HG03108 (cell line): ENCODE data around the gene BLCAP.
A peak's percentile ranks its signal among the peaks of the same experiment; 100 is the strongest.
"Not testable (repeated sequence)": the region's sequence is repeated elsewhere in the genome, so short reads cannot be mapped to it uniquely, and the experiment has no call there.

Source experiments
- ATAC-seq: cut with Tn5 transposase; IDR thresholded peaks from one replicate; pipeline ENCODE4 v1.9.1; 2021; ENCODE audit warnings: moderate library complexity; ENCODE audit not compliant: unreplicated experiment

Gene BLCAP

DNA sequence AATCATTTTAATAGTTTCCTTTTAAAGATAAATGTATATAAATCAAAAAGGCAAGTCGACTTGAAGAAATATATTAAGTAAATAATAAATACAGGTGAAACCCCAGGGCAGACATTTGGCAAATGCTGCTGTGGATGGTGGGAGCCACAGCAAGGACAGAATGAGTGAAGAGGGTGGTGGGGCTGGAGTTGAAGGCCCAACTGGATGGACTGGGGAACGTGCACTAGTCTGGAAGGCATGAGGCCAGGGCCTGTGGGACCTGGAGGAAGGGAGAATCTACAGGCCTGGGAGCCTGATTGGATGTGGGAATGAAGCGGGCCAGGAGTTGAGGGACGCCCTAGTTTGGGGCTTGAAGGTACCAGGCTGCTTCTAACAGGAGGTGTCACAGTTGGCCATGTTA lies 30.6 kb upstream of the BLCAP start:
- no peak for ATAC-seq

DNA sequence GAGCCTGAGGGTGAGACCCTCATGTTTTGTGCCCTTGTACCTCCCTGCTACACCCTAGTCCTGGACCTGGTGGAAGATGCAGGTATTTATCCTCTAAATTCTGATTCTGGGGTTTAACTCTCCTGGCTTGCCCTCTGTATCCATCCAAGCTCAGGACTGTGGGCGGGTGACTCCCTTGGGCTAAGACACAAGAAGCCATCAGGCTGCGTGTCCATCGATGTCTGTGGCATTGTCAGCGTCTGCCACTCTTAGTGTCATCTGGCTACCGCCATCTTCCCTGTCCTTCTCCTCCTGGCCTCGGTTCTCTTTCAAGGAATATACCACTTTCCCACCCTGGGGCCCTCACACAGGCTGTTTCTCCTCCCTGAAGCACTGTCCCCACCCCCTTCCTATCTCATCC lies 28.9 kb upstream of the BLCAP start:
- no peak for ATAC-seq

DNA sequence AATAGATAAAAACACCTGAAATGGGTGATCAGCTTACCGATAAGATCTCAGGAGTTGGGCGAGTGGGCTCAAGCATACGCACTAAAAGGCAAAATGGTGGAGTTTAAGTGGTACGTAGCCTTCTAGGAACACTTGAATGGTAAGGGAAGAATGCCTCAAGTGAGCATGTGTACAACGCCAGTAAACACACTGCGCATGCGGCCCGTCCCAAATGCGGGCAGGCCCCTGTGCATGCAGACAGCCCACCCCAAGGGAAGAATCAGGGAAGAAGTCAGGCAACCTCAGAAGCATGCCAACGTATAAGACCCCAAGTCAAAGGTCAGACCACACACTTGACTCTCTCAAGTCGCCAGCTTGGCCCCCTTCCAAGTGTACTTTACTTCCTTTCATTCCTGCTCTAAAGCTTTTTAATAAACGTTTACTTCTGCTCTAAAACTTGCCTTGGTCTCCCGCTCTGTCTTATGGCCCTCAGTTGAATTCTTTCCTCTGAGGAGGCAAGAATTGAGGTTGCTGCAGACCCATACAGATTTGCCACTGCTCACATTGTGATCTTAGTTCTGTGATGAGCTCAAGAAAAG lies 27.1 kb upstream of the BLCAP start:
- not testable (repeated sequence) for ATAC-seq

DNA sequence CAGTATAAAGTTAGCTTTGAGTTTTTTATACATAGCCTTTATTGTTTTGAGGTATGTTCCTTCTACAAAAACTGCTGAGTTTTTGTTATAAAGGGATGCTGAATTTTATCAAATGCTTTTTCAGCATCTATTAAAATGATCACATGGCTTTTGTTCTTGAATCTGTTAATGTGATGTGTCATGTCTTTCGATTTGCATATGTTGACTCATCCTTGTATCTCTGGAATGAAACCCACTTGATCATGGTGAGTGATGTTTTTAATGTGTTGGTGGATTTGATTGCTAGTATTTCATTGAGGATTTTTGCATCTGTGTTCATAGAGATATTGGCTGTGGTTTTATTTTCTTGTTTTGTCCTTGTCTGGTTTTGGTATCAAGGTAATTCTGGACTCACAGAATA lies 24.7 kb upstream of the BLCAP start:
- no peak for ATAC-seq

DNA sequence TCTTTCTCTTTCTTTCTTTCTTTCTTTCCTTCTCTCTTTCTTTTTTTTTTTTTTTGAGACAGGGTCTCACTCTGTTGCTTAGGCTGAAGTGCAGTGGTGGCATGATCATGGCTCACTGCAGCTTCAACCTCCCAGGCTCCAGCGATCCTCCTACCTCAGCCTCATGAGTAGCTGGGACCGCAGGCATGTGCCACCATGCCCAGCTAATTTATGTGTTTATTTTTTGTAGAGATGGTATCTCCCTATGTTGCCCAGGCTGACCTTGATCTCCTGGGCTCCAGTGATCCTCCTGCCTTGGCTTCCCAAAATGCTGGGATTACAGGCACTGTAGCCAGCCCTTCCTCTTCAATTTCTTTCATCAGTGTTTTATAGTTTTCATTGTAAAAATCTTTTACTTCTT lies 24.0 kb upstream of the BLCAP start:
- ATAC-seq: not testable (repeated sequence)

DNA sequence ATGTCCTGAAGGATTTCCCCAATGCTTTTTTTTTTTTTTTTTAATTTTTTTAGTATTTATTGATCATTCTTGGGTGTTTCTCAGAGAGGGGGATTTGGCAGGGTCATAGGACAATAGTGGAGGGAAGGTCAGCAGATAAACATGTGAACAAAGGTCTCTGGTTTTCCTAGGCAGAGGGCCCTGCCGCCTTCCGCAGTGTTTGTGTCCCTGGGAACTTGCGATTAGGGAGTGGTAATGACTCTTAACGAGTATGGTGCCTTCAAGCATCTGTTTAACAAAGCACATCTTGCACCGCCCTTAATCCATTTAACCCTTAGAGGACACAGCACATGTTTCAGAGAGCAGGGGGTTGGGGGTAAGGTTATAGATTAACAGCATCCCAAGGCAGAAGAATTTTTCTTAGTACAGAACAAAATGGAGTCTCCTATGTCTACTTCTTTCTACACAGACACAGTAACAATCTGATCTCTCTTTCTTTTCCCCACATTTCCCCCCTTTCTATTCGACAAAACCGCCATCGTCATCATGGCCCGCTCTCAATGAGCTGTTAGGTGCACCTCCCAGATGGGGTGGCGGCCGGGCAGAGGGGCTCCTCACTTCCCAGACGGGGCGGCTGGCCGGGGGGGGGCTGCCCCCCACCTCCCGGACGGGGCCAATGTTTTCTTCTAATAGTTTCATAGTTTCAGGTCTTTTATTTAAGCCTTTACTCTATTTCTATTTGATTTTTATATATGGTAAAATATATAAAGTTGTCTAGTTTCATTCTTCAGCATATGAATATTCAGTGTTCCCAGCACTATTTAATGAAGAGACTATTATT lies 22.6 kb upstream of the BLCAP start:
- ATAC-seq: not testable (repeated sequence)

DNA sequence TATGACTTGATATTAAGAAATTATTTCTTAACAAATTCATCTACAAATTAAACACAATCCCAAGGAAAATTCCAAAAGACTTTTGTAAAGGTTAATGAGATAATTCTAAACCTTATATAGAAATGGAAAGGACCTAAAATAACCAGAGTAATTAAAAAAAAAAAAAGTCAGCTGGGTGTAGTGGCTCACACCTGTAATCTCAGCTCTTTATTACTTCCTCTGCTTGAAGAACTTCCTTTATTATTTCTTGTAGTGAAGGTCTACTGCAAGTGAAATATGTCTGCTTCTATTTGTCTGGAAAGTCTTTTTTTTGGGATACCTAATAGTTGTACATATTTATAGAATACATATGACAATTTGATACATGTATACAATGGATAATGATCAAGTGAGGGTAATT lies 20.2 kb upstream of the BLCAP start:
- no peak for ATAC-seq

DNA sequence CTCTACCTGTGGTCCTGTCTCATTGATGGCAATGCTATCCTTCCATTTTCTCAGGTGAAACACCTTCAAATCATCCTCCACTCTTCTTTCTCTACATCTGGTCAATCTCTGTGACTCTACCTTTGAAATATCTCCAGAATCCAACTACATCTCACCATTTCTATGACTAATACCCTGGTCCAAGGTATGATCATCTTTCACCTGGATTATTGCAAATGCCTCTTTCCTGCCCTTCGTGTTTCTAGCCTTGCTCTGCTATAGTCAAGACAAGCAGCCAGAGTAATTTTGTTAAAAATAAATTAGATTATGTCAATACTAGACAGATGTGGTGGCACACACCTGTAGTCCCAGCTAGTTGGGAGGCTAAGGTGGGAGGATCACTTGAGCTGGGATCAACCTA lies 17.8 kb upstream of the BLCAP start:
- no peak for ATAC-seq

DNA sequence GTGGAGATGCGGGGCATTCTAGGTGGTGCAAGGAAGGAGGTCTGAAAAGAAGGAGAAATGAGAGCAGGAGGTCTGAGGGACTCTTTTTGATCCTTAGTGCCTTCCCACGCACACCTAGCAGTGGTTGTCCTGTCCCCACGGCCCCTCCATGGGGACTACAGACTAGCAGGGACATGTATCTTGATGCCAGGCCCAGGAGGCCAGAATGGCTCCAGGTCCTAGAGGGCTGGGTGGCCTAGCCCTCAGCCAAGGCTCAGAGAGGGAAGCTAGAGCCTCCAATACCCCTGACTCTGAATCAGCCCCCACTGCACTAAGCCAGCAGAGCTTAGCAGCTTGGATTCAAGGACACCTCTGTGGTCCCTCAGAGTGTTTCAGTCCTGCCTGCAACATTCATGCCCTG lies 16.7 kb upstream of the BLCAP start:
- ATAC-seq: no peak

DNA sequence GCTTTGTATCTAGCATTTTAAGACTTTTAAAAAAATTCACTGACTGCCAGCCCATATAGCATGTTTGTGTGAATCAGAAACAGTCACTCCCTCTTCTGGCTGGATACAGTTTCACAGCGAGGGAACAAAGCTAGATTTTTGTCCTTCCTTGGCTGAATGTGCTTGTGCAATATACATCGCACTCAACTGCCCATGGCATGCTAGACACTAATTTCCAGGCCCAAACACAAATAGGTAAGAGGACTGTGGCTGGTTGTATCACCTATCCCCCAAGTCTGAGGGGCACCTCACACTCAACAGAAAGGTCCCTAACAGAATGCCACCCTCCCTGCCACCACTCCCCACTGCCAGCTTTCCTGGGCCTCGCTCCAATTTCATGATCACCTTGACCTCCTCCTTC lies 16.2 kb upstream of the BLCAP start:
- ATAC-seq: no peak

DNA sequence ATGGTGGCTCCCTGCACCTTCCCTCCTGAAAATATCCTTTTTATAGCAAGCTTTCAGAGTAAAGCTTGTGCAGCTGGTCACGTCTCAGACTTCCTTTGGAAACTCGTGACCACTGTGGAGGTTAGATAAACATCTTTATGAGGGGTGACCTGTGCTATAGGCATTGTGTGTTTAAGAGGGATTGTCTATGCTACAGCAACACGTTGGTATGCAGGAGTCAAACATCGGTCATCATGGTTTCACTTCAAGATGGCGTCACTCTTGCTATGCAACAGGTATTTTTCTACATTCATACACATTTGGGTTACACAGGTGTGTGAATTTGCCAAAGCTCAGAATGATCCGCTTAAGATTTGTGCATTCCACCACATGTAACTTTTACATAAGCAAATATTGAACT lies 14.6 kb upstream of the BLCAP start:
- ATAC-seq: no peak

DNA sequence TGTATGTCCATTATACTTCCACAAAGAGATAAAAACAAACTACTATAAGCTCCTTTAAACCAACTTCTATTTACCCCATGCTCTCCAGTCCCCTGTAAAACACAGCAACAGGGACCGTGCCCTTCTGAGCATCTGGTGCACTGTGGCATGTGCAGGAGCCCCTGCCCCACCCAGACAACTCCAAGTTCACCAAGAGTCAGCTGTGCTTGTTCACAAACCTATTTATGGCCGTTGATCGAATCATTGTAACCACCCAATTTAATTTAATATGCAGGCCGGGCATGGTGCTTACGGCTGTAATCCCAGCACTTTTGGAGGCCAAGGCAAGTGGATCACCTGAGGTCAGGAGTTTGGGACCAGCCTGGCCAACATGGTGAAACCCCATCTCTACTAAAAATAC lies 13.7 kb upstream of the BLCAP start:
- no peak for ATAC-seq

DNA sequence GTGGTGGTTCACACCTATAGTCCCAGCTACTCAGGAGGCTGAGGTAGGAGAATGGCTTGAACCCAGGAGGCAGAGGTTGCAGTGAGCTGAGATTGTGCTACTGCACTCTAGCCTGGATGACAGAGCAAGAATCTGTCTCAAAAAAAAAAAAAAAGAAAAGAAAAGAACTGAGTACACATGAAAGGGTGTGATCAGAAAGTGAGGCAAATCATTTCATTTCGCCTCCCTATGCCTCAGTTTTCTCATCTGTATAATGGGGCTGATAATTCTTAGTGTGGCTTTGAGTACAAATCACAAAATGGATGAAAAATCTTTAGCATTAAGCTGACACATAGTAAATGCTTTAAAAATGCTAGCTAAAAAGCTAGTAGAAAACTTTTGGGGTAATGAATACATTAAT lies 13.2 kb upstream of the BLCAP start:
- ATAC-seq: not testable (repeated sequence)

DNA sequence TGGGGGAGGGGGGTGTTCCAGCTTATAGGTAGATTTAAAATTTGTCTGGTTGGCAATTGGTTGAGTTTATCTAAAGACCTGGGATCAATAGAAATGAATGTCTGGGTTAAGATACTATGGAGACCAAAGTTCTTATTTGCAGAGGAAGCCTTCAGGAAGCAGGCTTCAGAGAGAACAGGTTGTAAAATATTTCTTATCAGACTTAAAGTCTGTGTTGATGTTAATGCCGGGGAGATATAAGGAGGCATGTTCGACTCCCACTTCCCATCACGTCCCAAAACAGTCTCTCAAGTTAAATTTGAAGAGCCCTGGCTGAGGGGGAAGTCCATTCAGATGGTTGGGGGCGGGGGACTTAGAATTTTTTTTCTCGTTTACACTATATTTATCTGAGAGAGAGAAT lies 12.3 kb upstream of the BLCAP start:
- no peak for ATAC-seq

DNA sequence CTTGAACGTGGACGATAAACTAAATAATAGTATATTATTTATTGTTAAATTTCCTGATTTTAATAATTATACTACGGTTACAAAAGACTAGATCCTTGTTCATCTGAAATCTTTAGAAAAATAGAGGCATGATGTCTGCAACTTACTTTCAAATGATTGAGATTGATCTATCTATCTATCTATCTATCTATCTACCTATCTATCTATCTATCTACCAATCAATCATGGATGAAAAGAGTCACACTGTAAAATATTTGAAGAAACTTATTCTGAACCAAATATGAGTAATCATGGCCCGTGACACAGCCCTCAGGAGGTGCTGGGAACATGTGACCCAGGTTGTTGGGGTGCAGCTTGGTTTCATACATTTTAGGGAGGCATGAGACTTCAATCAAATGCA lies 11.7 kb upstream of the BLCAP start:
- ATAC-seq: no peak

DNA sequence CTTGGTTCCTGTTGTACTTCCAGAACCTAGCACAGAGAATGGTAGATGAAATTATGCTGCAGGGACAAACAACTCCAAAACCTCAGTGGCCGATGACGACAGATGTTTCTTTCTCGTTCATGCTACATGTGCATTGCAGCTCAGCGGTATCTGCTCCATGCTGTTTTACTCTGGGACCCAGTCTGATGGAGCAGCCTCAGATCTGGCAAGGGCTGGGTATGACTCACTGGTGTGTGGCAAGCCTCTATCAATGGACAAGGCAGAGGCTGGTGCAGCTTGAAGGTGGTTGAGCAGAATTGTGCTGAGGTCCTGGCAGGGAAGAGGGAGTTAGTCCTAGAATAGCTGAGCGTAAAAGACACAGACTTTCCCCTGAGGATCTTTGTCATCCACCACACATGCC lies 10.3 kb upstream of the BLCAP start:
- no peak for ATAC-seq

DNA sequence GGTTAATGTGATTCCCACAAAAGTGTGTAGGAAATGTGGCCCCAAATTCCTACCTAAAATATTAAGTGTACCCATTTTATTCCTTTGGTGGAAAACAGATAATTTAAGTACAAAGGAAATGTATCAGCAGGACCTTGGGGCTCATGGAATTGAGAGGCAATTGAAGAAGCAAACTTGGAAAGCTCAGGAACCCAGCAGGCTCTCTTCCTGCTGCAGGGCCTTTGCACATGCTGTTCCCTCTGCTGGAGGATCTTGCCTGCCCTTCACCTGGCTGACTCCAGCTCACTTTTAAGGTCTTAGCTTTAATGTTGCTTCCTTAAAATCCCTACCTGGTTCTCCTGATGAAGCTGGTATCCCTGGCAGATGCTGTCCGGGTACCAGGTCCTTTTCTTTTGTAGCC lies 9.8 kb upstream of the BLCAP start:
- no peak for ATAC-seq

DNA sequence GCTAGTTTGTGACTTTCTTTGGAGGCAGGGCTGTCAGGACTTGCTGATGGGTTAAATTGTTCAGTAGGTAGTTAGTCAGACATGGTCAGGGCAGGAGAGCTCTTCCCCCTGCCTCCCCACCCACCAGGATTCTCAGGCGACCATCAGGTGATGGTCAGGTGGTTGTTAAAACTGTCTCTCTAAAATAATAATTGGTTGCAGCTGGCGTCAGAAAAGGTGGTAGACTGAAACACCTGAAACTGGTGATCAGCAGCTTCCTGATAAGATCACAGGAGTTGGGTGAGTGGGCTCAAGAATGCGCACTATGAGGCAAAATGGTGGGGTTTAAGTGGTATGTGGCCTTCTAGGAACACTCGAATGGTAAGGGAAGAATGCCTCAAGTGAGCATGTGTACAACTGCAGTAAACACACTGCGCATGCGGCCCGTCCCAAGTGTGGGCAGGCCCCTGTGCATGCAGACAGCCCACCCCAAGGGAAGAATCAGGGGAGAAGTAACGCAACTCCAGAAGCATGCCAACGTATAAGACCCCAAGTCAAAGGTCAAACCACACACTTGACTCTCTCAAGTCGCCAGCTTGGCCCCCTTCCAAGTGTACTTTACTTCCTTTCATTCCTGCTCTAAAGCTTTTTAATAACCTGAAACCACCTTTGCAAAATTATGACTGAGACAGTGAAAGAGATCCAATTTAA lies 7.9 kb upstream of the BLCAP start:
- no peak for ATAC-seq

DNA sequence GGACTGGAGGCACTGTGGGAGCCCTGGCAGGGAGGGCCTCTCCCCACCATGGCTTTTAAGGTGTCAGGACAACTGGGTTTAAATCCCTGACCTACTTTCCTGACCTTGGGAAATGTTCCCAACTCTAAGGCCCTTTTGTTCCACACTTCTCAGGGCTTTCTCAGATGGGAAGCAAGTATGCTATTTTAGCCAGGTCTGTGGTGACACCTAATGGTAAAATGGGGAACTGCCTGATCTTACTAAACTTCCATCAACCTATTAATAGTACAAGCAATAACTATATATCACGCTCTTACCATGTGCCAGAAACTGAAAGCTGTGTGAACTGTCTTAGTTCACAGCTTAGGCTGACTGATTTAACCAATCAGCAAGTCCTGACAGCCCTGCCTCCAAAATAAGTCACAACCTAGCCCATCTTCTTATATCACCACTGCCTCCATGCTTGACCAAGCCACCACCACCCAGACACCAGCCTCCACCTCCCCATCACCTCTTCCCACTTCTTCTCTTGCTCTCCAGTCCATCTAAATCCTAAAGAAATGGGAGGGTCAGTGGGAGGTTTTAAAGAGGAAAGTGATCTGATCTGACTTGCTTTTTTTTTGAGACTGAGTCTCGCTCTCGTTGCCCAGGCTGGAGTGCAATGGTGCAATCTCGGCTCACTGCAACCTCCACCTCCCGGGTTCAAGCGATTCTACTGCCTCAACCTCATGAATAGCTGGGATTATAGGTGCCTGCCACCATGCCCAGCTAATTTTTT lies 6.9 kb upstream of the BLCAP start:
- peak; percentile 41 for ATAC-seq

DNA sequence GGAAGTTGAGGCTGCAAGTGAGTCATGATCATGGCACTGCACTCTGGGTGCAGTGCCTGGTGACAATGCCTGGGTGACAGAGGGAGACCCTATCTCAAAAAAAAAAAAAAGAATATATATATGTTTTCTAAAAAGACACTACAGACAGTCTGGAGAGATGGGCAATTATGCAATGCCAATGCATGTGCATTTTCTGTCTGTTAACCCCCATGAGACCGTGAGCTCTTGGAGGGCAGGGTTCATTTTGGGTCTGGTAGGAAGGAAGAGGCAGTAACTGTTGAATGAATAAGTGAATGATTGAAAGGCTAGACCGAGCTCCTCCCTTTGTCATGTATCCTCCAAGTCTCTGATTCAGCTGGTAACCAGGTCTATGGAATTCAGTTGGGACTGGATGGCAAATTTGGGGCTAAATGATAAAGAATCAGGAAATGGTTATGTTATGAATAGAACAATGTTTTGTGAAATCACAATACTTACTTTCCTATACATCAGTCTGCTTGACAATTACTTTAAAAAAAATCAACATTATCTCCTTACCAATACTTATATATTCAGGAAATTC lies 5.6 kb upstream of the BLCAP start:
- ATAC-seq: no peak

DNA sequence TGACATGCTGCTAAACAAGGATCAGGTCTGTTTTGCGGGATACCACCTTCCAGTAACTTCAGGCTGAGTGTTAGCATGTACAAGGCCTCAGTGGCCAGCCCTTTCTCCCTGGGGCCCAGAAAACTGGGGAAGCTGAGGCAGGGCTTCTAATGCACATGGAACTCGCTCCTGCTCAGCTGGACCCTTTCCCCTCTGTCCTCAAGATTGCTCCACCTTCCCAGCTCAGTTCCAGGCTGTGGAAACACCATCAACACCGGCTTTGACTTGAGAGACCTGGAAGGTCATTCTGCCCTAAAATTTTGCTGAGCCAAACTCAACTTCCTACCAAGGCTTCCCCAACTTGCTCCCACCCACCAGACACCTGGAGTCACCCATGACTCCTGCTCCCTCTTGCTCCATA lies 4.2 kb upstream of the BLCAP start:
- ATAC-seq: no peak
